IPS DF 6.9 (cell line): Measurements from ENCODE around the gene SPATA6.
"Not testable (repeated sequence)": the region's sequence is repeated elsewhere in the genome, so short reads cannot be mapped to it uniquely, and the experiment has no call there.

Source experiments
- DNase-seq: peaks from one replicate; pipeline ENCODE4 v3.0.0-alpha.2; 2013; ENCODE audit warnings: low read depth, low spot score
- H3K27ac ChIP-seq: one replicate; pipeline ENCODE4 v1.5.1; 2013; ENCODE audit warnings: low read length, control low read depth
- H3K27me3 ChIP-seq: 2 replicates; pipeline ENCODE4 v1.6.1; 2013; ENCODE audit warnings: mild to moderate bottlenecking, low read length; ENCODE audit not compliant: control insufficient read depth, insufficient read depth
- H3K36me3 ChIP-seq: 2 replicates; pipeline ENCODE4 v1.6.1; 2013; ENCODE audit warnings: low read length; ENCODE audit not compliant: control insufficient read depth, insufficient read depth
- H3K4me1 ChIP-seq: 2 replicates; pipeline ENCODE4 v1.6.1; 2013; ENCODE audit warnings: low read length; ENCODE audit not compliant: control insufficient read depth, insufficient read depth
- H3K4me3 ChIP-seq: 2 replicates; pipeline ENCODE4 v1.5.1; 2013; ENCODE audit warnings: mild to moderate bottlenecking, low read length
- H3K9me3 ChIP-seq: 2 replicates; pipeline ENCODE4 v1.6.1; 2013; ENCODE audit warnings: low read length, inconsistent platforms; ENCODE audit not compliant: control insufficient read depth, insufficient read depth
- WGBS: extraction: QIAGEN DNeasy Blood & Tissue Kit; methylation state at CpG from one replicate; pipeline ENCODE4 v1.1.7; 2013; ENCODE audit warnings: mixed read lengths, missing lambda C conversion rate; ENCODE audit not compliant: insufficient read length, insufficient coverage; 5-methylcytosine and 5-hydroxymethylcytosine counted together

Gene SPATA6

GRCh38 chr1:48462716-48463302, 9.2 kb downstream of the SPATA6 start:
- no CpG with 5 or more reads among the region's 3 CpGs for WGBS
- no peaks in the 10 kb centered on the region for H3K4me1 ChIP-seq
- H3K9me3 ChIP-seq, result no peaks in the 10 kb centered on the region
- H3K4me3 ChIP-seq, result no peak overlapping the region
- no peaks in the 10 kb centered on the region for H3K27me3 ChIP-seq
- DNase-seq, result no peak
- no peaks in the 10 kb centered on the region for H3K36me3 ChIP-seq
- H3K27ac ChIP-seq, result no peak overlapping the region

DNA sequence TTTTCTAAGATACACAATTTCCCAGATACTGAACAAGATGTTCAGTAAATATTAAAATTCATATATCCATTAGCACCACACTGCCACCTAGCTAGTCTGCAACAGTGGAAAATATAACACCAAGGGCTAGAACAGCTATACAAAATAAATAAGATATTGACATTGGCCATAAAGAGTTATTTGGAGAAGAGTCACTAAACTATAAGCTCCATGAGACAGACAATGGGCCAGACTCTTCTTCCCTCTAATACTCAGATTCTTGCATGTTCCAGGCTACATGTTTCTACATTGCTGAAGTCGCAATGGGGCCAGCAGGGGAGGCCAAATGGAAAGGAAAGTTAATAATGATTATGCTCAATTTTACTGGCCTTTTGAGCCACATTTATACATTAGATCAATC, 21.5 kb downstream of the SPATA6 start:
- WGBS, result no CpG with 5 or more reads among the region's 1 CpG
- H3K9me3 ChIP-seq, result no peaks in the 10 kb centered on the region
- no peaks in the 10 kb centered on the region for H3K36me3 ChIP-seq
- no peaks in the 10 kb centered on the region for H3K27me3 ChIP-seq
- H3K27ac ChIP-seq, result no peak overlapping the region
- no peak overlapping the region for H3K4me3 ChIP-seq
- H3K4me1 ChIP-seq, result no peaks in the 10 kb centered on the region
- DNase-seq, result no peak

DNA sequence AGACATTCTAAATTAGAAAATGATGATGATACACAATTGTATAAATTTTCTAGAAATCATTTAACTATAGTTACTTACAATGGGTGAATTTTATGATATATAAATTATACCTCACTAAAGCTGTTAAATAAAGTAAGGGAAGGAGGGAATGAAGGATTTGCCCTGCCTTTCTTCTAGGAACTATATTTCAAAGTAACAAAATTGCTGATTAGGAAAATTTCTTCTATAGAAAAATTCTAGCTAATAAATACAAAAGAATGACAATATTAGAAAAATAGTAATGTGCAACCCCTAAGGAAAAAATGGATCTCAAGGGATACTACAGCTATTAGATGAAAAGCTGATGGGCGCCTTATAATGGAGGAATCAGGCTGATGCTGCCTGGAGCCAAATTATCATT, 23.1 kb downstream of the SPATA6 start:
- no peaks in the 10 kb centered on the region for H3K4me1 ChIP-seq
- no CpG with 5 or more reads among the region's 1 CpG for WGBS
- no peaks in the 10 kb centered on the region for H3K9me3 ChIP-seq
- H3K27me3 ChIP-seq, result no peaks in the 10 kb centered on the region
- no peak for DNase-seq
- H3K4me3 ChIP-seq, result no peak overlapping the region
- H3K27ac ChIP-seq, result no peak overlapping the region
- H3K36me3 ChIP-seq, result no peaks in the 10 kb centered on the region

DNA sequence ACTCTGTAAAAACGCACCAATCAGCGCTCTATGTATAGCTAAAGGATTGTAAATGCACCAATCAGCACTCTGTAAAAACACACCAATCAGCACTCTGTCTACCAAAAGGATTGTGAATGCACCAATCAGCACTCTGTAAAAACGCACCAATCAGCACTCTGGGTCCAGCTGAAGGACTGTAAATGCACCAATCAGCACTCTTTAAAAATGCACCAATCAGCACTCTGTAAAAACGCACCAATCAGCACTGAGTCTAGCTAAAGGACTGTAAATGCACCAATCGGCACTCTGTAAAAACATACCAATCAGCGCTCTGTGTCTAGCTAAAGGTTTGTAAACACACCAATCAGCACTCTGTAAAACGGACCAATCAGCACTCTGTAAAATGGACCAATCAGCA, 27.8 kb downstream of the SPATA6 start:
- not testable (repeated sequence) for H3K27me3 ChIP-seq, H3K4me1 ChIP-seq, DNase-seq, H3K4me3 ChIP-seq, H3K36me3 ChIP-seq, H3K9me3 ChIP-seq, H3K27ac ChIP-seq
- WGBS, result no CpG with 5 or more reads among the region's 7 CpGs

GRCh38 chr1:48442864-48443619, 29.0 kb downstream of the SPATA6 start:
- no peaks in the 10 kb centered on the region for H3K4me1 ChIP-seq
- no peaks in the 10 kb centered on the region for H3K36me3 ChIP-seq
- H3K27me3 ChIP-seq, result no peaks in the 10 kb centered on the region
- H3K27ac ChIP-seq, result no peak overlapping the region
- H3K4me3 ChIP-seq, result no peak overlapping the region
- no peaks in the 10 kb centered on the region for H3K9me3 ChIP-seq
- WGBS, result no CpG with 5 or more reads among the region's 6 CpGs
- no peak for DNase-seq

- not testable (repeated sequence) for H3K27ac ChIP-seq, DNase-seq, H3K4me1 ChIP-seq, H3K27me3 ChIP-seq, H3K36me3 ChIP-seq, H3K4me3 ChIP-seq, H3K9me3 ChIP-seq
- no CpG with 5 or more reads among the region's 3 CpGs for WGBS
Measured at GRCh38 chr1:48440786-48441185, 31.2 kb downstream of the SPATA6 start.

DNA sequence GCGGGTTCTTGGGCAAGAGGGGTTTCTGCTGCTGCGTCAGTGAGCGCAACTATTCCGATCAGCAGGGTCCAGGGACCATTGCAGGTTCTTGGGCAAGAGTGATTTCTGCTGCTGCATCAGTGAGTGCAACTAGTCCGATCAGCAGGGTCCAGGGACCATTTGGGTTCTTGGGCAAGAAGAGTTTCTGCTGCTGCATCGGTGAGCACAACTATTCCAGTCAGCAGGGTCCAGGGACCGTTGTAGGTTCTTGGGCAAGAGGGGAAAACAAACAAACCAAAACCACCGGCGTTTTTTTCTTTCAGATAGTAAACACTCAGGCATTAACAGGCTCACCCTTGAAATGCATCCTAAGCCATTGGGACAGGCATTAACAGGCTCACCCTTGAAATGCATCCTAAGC, 32.6 kb downstream of the SPATA6 start:
- Histone ChIP-seq H3K27ac (no peak overlapping the region), H3K36me3 (no peaks in the 10 kb centered on the region), H3K27me3 (no peaks in the 10 kb centered on the region), H3K9me3 (no peaks in the 10 kb centered on the region), H3K4me3 (no peak overlapping the region), H3K4me1 (no peaks in the 10 kb centered on the region)
- WGBS, result no CpG with 5 or more reads among the region's 9 CpGs
- DNase-seq, result no peak

GRCh38 chr1:48437379-48437778, 34.6 kb downstream of the SPATA6 start:
- not testable (repeated sequence) for H3K4me3 ChIP-seq, H3K4me1 ChIP-seq, H3K36me3 ChIP-seq

DNA sequence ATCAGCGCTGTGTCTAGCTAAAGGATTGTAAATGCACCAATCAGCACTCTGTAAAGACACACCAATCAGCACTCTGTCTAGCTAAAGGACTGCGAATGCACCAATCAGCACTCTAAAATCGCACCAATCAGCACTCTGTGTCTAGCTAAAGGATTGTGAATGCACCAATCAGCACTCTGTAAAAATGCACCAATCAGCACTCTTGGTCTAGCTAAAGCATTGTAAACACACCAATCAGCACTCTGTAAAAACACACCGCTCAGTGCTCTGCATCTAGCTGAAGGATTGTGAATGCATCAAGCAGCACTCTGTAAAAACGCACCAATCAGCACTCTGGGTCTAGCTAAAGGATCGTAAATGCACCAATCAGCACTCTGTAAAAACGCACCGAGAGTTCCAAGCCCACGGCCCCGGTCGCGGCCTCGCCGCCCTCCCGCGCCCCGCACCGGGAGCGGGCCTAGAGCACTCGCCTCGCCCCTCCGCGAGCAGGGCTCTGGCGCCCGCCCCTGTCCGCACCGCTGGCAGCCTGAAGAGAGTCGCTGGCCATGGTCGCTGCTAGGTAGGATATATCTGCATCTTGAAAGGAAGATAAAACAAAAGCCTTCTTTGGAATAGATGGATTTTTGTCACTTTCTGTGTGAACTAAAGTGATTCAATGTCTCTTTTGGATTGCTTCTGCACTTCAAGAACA, 36.5 kb downstream of the SPATA6 start:
- H3K9me3 ChIP-seq, H3K36me3 ChIP-seq, H3K4me3 ChIP-seq, H3K4me1 ChIP-seq, H3K27ac ChIP-seq, DNase-seq, H3K27me3 ChIP-seq: not testable (repeated sequence)
- WGBS, result no CpG with 5 or more reads among the region's 29 CpGs

More at GRCh38 chr1:48437379-48437778, 34.6 kb downstream of the SPATA6 start:
- H3K27me3 ChIP-seq, H3K27ac ChIP-seq, H3K9me3 ChIP-seq, DNase-seq: not testable (repeated sequence)

DNA sequence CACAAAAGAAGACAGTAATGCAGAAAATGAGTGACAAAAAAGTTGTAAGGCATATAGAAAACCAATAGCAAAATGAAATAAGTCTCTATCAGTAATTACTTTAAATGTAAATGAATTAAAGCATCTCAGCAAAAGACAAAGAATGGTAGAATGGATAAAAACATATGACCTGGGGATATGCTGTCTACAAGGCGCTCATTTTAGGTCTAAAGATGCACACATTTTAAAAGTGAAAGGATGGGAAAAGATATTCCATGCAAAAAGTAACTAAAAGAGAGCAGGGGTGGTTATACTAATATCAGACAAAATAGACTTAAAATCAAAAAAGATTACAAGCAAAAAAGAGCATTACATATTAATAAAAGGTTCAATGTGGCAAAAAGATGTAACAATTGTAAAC, 41.2 kb downstream of the SPATA6 start:
- WGBS, result no CpG with 5 or more reads among the region's 1 CpG
- Histone ChIP-seq H3K4me3 (no peak overlapping the region), H3K36me3 (no peaks in the 10 kb centered on the region), H3K9me3 (no peaks in the 10 kb centered on the region), H3K27ac (no peak overlapping the region), H3K27me3 (no peaks in the 10 kb centered on the region), H3K4me1 (no peaks in the 10 kb centered on the region)
- no peak for DNase-seq
